Mesendoderm (in vitro differentiated cells): ENCODE data around the gene GLIPR1.
"Not testable (repeated sequence)": the region's sequence is repeated elsewhere in the genome, so short reads cannot be mapped to it uniquely, and the experiment has no call there.

ENCODE experiments used
- DNase-seq: peaks from one replicate; pipeline ENCODE4 v3.0.0; 2013
- H2AK5ac ChIP-seq: 2 replicates; pipeline ENCODE4 v1.6.1; 2013; ENCODE audit warnings: low read length, inconsistent platforms
- H2BK120ac ChIP-seq: 2 replicates; pipeline ENCODE4 v1.6.1; 2013; ENCODE audit warnings: low read depth, mild to moderate bottlenecking, low read length, moderate library complexity, mixed read lengths
- H2BK15ac ChIP-seq: replicated peaks from 2 replicates; pipeline ENCODE4 v1.6.1; 2013; ENCODE audit warnings: low read depth, mild to moderate bottlenecking, moderate library complexity
- H2BK5ac ChIP-seq: 2 replicates; pipeline ENCODE4 v1.6.1; 2013; ENCODE audit warnings: low read length, inconsistent platforms
- H3K18ac ChIP-seq: 2 replicates; pipeline ENCODE4 v1.6.1; 2013; ENCODE audit warnings: mild to moderate bottlenecking, low read length, mixed read lengths
- H3K23ac ChIP-seq: one replicate; pipeline ENCODE4 v1.6.1; 2013; ENCODE audit warnings: low read length
- H3K27ac ChIP-seq: 2 replicates; pipeline ENCODE4 v1.5.1; 2013; ENCODE audit warnings: low read depth, mild to moderate bottlenecking, inconsistent platforms, low read length, moderate library complexity
- H3K27me3 ChIP-seq: 2 replicates; pipeline ENCODE4 v1.6.1; 2013; ENCODE audit warnings: low read length, control low read depth, mild to moderate bottlenecking, inconsistent platforms; ENCODE audit not compliant: insufficient read depth, poor library complexity
- H3K36me3 ChIP-seq: 2 replicates; pipeline ENCODE4 v1.6.1; 2013; ENCODE audit warnings: low read length, inconsistent platforms; ENCODE audit not compliant: control insufficient read depth, insufficient read depth
- H3K4ac ChIP-seq: one replicate; pipeline ENCODE4 v1.6.1; 2013; ENCODE audit warnings: low read depth, mild to moderate bottlenecking, low read length, moderate library complexity
- H3K4me1 ChIP-seq: 2 replicates; pipeline ENCODE4 v1.6.1; 2013; ENCODE audit warnings: low read depth, low read length, inconsistent platforms; ENCODE audit not compliant: control insufficient read depth
- H3K4me2 ChIP-seq: 2 replicates; pipeline ENCODE4 v1.6.1; 2013; ENCODE audit warnings: low read length
- H3K4me3 ChIP-seq: 2 replicates; pipeline ENCODE4 v1.5.1; 2013; ENCODE audit warnings: mild to moderate bottlenecking, low read length
- H3K56ac ChIP-seq: one replicate; pipeline ENCODE4 v1.6.1; 2013; ENCODE audit warnings: low read length
- H3K79me1 ChIP-seq: 2 replicates; pipeline ENCODE4 v1.6.1; 2013; ENCODE audit warnings: low read length, inconsistent platforms
- H3K79me2 ChIP-seq: 2 replicates; pipeline ENCODE4 v1.6.1; 2013; ENCODE audit warnings: mild to moderate bottlenecking, low read length; ENCODE audit not compliant: control insufficient read depth, insufficient read depth
- H3K9ac ChIP-seq: 2 replicates; pipeline ENCODE4 v1.6.1; 2013; ENCODE audit warnings: low read length, inconsistent platforms
- H4K5ac ChIP-seq: one replicate; pipeline ENCODE4 v1.6.1; 2013; ENCODE audit warnings: low read length
- H4K8ac ChIP-seq: one replicate; pipeline ENCODE4 v1.6.1; 2013; ENCODE audit warnings: low read depth, mild to moderate bottlenecking, control low read depth, low read length, moderate library complexity
- WGBS: extraction: QIAGEN DNeasy Blood & Tissue Kit; methylation state at CpG from one replicate; pipeline ENCODE4 v1.1.7; 2013; ENCODE audit warnings: low lambda C conversion rate, missing lambda C conversion rate; ENCODE audit not compliant: insufficient coverage; ENCODE audit errors: extremely low coverage; 5-methylcytosine and 5-hydroxymethylcytosine counted together

The GLIPR1 gene

GRCh38 chr12:75509621-75510020, 29.1 kb downstream of the GLIPR1 start:
- Histone ChIP-seq H4K8ac (peak overlapping the region; percentile 5), H3K18ac (no peak overlapping the region), H2AK5ac (no peak overlapping the region), H3K27me3 (no peaks in the 10 kb centered on the region), H3K4me1 (peaks cover 2% of the 10 kb centered on the region), H3K79me2 (peaks cover 36% of the 10 kb centered on the region), H3K27ac (no peak overlapping the region), H2BK120ac (no peak overlapping the region), H3K36me3 (no peaks in the 10 kb centered on the region), H3K79me1 (no peaks in the 10 kb centered on the region), H3K56ac (no peak overlapping the region), H2BK15ac (no peak overlapping the region), H4K5ac (no peak overlapping the region), H3K9ac (no peak overlapping the region), H2BK5ac (no peak overlapping the region), H3K23ac (no peak overlapping the region), H3K4ac (no peak overlapping the region), H3K4me2 (no peak overlapping the region), H3K4me3 (no peak overlapping the region)
- no peak for DNase-seq
- WGBS, result no CpG with 5 or more reads among the region's 4 CpGs

- Histone ChIP-seq H4K8ac (peak within 1 kb of the TSS; percentile 98), H3K27ac (no peak within 1 kb of the TSS), H2BK5ac (no peak within 1 kb of the TSS), H3K4me2 (peak within 1 kb of the TSS; percentile 28), H2AK5ac (no peak within 1 kb of the TSS), H3K27me3 (no peaks in the 10 kb centered on the region), H3K56ac (peak within 1 kb of the TSS; percentile 89), H3K18ac (peak within 1 kb of the TSS; percentile 53), H3K79me2 (peaks cover 36% of the 10 kb centered on the region), H3K79me1 (no peaks in the 10 kb centered on the region), H3K4me3 (peak within 1 kb of the TSS; percentile 54), H2BK15ac (no peak within 1 kb of the TSS), H3K4me1 (peaks cover 2% of the 10 kb centered on the region), H4K5ac (peak within 1 kb of the TSS; percentile 78), H2BK120ac (no peak within 1 kb of the TSS), H3K4ac (no peak within 1 kb of the TSS), H3K36me3 (no peaks in the 10 kb centered on the region), H3K23ac (no peak within 1 kb of the TSS), H3K9ac (peak within 1 kb of the TSS; percentile 68)
- DNase-seq, result peak; percentile 99
- no CpG with 5 or more reads among the region's 47 CpGs for WGBS
Observed at GRCh38 chr12:75511116-75512048, 30.8 kb downstream of the GLIPR1 start, which contains the start of gene KRR1. KRR1 (minus strand) TSS chr12:75511609; CDS start chr12:75511597, 12 bp downstream.

- DNase-seq, H2AK5ac ChIP-seq, H2BK120ac ChIP-seq, H3K23ac ChIP-seq, H4K5ac ChIP-seq, H3K56ac ChIP-seq, H3K4me2 ChIP-seq, H3K36me3 ChIP-seq, H2BK15ac ChIP-seq, H3K79me2 ChIP-seq, H2BK5ac ChIP-seq, H3K4me3 ChIP-seq, H3K9ac ChIP-seq, H3K27ac ChIP-seq, H3K4ac ChIP-seq, H3K4me1 ChIP-seq, H3K79me1 ChIP-seq, H3K27me3 ChIP-seq, H4K8ac ChIP-seq, H3K18ac ChIP-seq: not testable (repeated sequence)
Observed at GRCh38 chr12:75521224-75521623, 40.7 kb downstream of the GLIPR1 start.

- H3K23ac ChIP-seq, H4K8ac ChIP-seq, H2BK15ac ChIP-seq, H3K79me1 ChIP-seq, H3K4me2 ChIP-seq, H2BK120ac ChIP-seq, H3K56ac ChIP-seq, H3K79me2 ChIP-seq, H3K27me3 ChIP-seq, H3K18ac ChIP-seq, H3K4ac ChIP-seq, H3K36me3 ChIP-seq, H2AK5ac ChIP-seq, H3K27ac ChIP-seq, H3K4me3 ChIP-seq, H3K4me1 ChIP-seq, H4K5ac ChIP-seq, H2BK5ac ChIP-seq, DNase-seq, H3K9ac ChIP-seq: not testable (repeated sequence)
- no CpG with 5 or more reads among the region's 5 CpGs for WGBS
Observed at GRCh38 chr12:75522124-75522523, 41.6 kb downstream of the GLIPR1 start.

GRCh38 chr12:75525263-75525662, 44.7 kb downstream of the GLIPR1 start:
- Histone ChIP-seq H3K9ac (no peak overlapping the region), H3K36me3 (no peaks in the 10 kb centered on the region), H3K4me3 (no peak overlapping the region), H3K27me3 (no peaks in the 10 kb centered on the region), H3K18ac (no peak overlapping the region), H3K4ac (no peak overlapping the region), H4K5ac (no peak overlapping the region), H3K4me1 (no peaks in the 10 kb centered on the region), H2BK15ac (no peak overlapping the region), H3K23ac (no peak overlapping the region), H2BK120ac (no peak overlapping the region), H3K56ac (no peak overlapping the region), H3K4me2 (no peak overlapping the region), H2AK5ac (no peak overlapping the region), H4K8ac (no peak overlapping the region), H3K79me2 (no peaks in the 10 kb centered on the region), H3K79me1 (no peaks in the 10 kb centered on the region), H2BK5ac (no peak overlapping the region), H3K27ac (no peak overlapping the region)
- no CpG with 5 or more reads among the region's 1 CpG for WGBS
- DNase-seq, result no peak
